ENCODE measurements around the gene UPK3BL2. TPM values are rescaled to one million over a fixed set of nuclear protein-coding genes. Genes with fewer than 3 reads are reported as not detected.
"Not testable (repeated sequence)": the region's sequence is repeated elsewhere in the genome, so short reads cannot be mapped to it uniquely, and the experiment has no call there.

UPK3BL2 gene
- total and polyA plus RNA-seq, 9 of the 15 experiments (the other 6 are each of a cell fraction or from before 2014, with no cell fraction given), result 0.77 to 24.8 (median 6.9) TPM; not detected in 1

DNA sequence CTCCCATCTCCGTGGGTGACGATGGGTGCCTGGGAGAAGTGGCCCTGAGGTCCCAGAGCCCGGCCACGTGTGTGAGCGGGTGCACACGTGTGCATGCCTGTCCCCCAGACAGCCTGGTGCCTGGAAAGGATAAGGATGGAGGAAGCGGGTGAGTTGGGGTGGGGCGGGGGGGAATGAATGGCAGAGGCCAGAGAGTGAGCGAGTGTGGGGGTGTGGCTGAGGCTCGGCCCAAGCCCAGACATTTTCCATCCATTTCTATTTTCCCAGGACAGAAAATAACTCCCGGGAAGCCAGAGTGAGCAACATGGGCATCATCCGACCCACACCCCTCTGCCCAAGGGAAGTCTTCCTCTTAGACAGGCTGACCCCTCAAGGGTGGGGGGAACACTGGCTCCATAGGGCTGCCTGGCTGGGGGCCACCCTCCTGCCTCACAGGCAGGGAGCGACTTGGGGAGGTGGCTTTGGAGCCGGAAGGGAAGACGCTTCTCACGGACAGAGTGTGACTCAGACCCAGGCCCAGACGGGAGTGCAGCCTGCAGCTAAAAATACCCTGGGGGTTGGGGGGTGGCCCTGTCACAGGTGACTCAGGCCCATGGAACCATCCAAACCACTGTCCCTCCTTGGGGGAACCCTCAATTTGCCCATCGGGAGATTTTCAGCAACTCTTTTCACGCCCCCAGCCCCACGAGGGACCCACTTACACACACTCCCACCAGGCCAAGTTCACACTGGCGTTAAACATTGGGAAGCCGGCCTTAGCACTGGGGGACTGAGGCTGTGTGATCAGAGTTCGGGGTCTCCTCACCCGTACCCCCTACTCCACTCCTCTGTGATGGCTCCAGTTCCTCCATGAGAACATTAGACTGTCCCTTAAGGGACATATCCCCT, 38.0 kb downstream of the UPK3BL2 start:
- H2AFZ ChIP-seq (ENCODE audit: low read depth, low read length), result peak overlapping the region; percentile 90
- POLR2A ChIA-PET; H3K79me2 ChIP-seq (ENCODE audit: control insufficient read depth, insufficient read depth, low read length); BruUV-seq (replicated peaks); intact Hi-C loops (cut with micrococcal nuclease); in situ Hi-C loops (cut with MboI); H3K36me3 ChIP-seq (ENCODE audit: control insufficient read depth, insufficient read depth, low read length); H3K9me1 ChIP-seq (ENCODE audit: control insufficient read depth, insufficient read depth, low read length); H3K4me2 ChIP-seq (ENCODE audit: insufficient read depth, low read length); CTCF ChIA-PET (ENCODE audit: low intra/inter-chr PET ratio); H4K20me1 ChIP-seq (replicated peaks; ENCODE audit: control insufficient read depth, insufficient read depth, low read length); H3K27me3 ChIP-seq (ENCODE audit: control insufficient read depth in 2 of 2, insufficient read depth in 2 of 2, low read length in 2 of 2); H3K4me1 ChIP-seq (replicated peaks in 1 of 2; ENCODE audit: control insufficient read depth in 2 of 2, insufficient read depth in 2 of 2, low read length in 2 of 2); H3K4me3 ChIP-seq; FAIRE-seq; H3K9me3 ChIP-seq (replicated peaks; ENCODE audit: control insufficient read depth, insufficient read depth, low read depth, low read length); DNase-seq (ENCODE audit: extremely low read depth in 1 of 4, low spot score in 3 of 4): not testable (repeated sequence)
- peak overlapping the region; percentile 76 for H3K27ac ChIP-seq (ENCODE audit: extremely low read depth, low read depth, low read length)
- 0 out of 2 replicates have a peak, but pooled peaks have one; percentile 35 for TF ChIP-seq ZBTB7A (IDR thresholded peaks at IDR 0.05; ENCODE audit: borderline replicate concordance, control insufficient read depth, low read depth, low read length)
- 0 out of 2 replicates have a peak, but pooled peaks have one; percentile 20 for TF ChIP-seq RBFOX2 (IDR thresholded peaks at IDR 0.05; ENCODE audit: low read depth, low read length)
- TF ChIP-seq, protein P1, sequence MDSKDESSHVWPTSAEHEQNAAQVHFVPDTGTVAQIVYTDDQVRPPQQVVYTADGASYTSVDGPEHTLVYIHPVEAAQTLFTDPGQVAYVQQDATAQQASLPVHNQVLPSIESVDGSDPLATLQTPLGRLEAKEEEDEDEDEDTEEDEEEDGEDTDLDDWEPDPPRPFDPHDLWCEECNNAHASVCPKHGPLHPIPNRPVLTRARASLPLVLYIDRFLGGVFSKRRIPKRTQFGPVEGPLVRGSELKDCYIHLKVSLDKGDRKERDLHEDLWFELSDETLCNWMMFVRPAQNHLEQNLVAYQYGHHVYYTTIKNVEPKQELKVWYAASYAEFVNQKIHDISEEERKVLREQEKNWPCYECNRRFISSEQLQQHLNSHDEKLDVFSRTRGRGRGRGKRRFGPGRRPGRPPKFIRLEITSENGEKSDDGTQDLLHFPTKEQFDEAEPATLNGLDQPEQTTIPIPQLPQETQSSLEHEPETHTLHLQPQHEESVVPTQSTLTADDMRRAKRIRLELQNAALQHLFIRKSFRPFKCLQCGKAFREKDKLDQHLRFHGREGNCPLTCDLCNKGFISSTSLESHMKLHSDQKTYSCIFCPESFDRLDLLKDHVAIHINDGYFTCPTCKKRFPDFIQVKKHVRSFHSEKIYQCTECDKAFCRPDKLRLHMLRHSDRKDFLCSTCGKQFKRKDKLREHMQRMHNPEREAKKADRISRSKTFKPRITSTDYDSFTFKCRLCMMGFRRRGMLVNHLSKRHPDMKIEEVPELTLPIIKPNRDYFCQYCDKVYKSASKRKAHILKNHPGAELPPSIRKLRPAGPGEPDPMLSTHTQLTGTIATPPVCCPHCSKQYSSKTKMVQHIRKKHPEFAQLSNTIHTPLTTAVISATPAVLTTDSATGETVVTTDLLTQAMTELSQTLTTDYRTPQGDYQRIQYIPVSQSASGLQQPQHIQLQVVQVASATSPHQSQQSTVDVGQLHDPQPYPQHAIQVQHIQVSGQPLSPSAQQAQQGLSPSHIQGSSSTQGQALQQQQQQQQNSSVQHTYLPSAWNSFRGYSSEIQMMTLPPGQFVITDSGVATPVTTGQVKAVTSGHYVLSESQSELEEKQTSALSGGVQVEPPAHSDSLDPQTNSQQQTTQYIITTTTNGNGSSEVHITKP (IDR thresholded peaks at IDR 0.05; ENCODE audit: partially characterized antibody), result peak; percentile 66
- H3K9ac ChIP-seq (ENCODE audit: insufficient read depth in 1 of 2, low read depth in 2 of 2, low read length in 2 of 2), result peak overlapping the region; percentile 28 to 46; a peak in 1 of 4 replicates
- 17% methylated on average over 5 of the region's 24 CpGs for WGBS (ENCODE audit: insufficient coverage, low coverage, missing lambda C conversion rate)
- ATAC-seq, result peak; percentile 90

DNA sequence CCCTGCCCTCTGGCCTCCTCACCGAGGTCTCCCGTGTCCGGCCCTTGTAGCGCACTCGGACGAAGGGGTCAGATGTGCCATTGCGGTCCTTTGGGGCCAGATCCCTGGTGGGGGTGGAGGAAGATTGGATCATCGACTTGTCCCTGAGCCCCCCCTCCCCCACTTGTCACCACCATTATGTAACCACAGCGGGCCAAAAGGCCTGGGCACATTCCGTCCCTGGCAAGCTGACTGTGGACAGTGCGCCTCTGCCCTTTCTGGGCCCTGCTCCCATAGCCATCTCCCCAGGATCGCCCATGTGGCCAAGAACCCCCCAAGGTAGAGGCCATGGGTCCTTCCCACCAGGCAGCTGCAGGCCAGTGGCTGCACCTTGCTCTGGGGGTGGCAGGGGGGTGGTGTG, 40.4 kb downstream of the UPK3BL2 start:
- H3K9me1 ChIP-seq (ENCODE audit: control insufficient read depth, insufficient read depth, low read length); CTCF ChIA-PET (ENCODE audit: low intra/inter-chr PET ratio); in situ Hi-C loops (cut with MboI); H3K4me1 ChIP-seq (replicated peaks in 1 of 2; ENCODE audit: control insufficient read depth in 2 of 2, insufficient read depth in 2 of 2, low read length in 2 of 2); intact Hi-C loops (cut with micrococcal nuclease); H3K27ac ChIP-seq (ENCODE audit: extremely low read depth, low read depth, low read length); H2AFZ ChIP-seq (ENCODE audit: low read depth, low read length); FAIRE-seq; H3K4me3 ChIP-seq; H3K9ac ChIP-seq (ENCODE audit: insufficient read depth in 1 of 2, low read depth in 2 of 2, low read length in 2 of 2); DNase-seq (ENCODE audit: extremely low read depth in 1 of 4, low spot score in 3 of 4); BruUV-seq (replicated peaks); H3K79me2 ChIP-seq (ENCODE audit: control insufficient read depth, insufficient read depth, low read length); POLR2A ChIA-PET; H3K4me2 ChIP-seq (ENCODE audit: insufficient read depth, low read length); H3K9me3 ChIP-seq (replicated peaks; ENCODE audit: control insufficient read depth, insufficient read depth, low read depth, low read length); H4K20me1 ChIP-seq (replicated peaks; ENCODE audit: control insufficient read depth, insufficient read depth, low read length); H3K27me3 ChIP-seq (ENCODE audit: control insufficient read depth in 2 of 2, insufficient read depth in 2 of 2, low read length in 2 of 2); H3K36me3 ChIP-seq (ENCODE audit: control insufficient read depth, insufficient read depth, low read length); ATAC-seq: not testable (repeated sequence)
- no CpG with 5 or more reads among the region's 12 CpGs for WGBS (ENCODE audit: insufficient coverage, low coverage, missing lambda C conversion rate)

DNA sequence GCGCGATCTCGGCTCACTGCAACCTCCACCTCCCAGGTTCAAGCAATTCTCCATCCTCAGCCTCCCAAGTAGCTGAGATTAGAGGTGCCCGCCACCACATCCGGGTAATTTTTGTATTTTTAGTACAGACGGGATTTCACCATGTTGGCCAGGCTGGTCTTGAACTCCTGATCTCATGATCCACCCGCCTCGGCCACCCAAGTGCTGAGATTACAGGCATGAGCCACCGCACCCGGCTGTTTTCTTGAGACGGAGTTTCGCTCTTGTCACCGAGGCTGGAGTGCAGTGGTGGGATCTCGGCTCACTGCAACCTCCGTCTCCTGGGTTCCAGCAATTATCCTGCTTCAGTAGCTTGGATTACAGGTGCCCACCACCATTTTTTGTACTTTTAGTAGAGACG, 45.2 kb downstream of the UPK3BL2 start:
- FAIRE-seq, ATAC-seq: not testable (repeated sequence)

More for the DNA sequence above, 45.2 kb downstream of the UPK3BL2 start:
- H4K20me1 ChIP-seq (replicated peaks; ENCODE audit: control insufficient read depth, insufficient read depth, low read length); H3K27me3 ChIP-seq (ENCODE audit: control insufficient read depth in 2 of 2, insufficient read depth in 2 of 2, low read length in 2 of 2); BruUV-seq (replicated peaks); H3K9me1 ChIP-seq (ENCODE audit: control insufficient read depth, insufficient read depth, low read length); intact Hi-C loops (cut with micrococcal nuclease); H3K27ac ChIP-seq (ENCODE audit: extremely low read depth, low read depth, low read length); POLR2A ChIA-PET; H3K9ac ChIP-seq (ENCODE audit: insufficient read depth in 1 of 2, low read depth in 2 of 2, low read length in 2 of 2); H3K4me3 ChIP-seq; CTCF ChIA-PET (ENCODE audit: low intra/inter-chr PET ratio); H3K36me3 ChIP-seq (ENCODE audit: control insufficient read depth, insufficient read depth, low read length); H3K9me3 ChIP-seq (replicated peaks; ENCODE audit: control insufficient read depth, insufficient read depth, low read depth, low read length); H3K79me2 ChIP-seq (ENCODE audit: control insufficient read depth, insufficient read depth, low read length); H3K4me2 ChIP-seq (ENCODE audit: insufficient read depth, low read length); H3K4me1 ChIP-seq (replicated peaks in 1 of 2; ENCODE audit: control insufficient read depth in 2 of 2, insufficient read depth in 2 of 2, low read length in 2 of 2); DNase-seq (ENCODE audit: extremely low read depth in 1 of 4, low spot score in 3 of 4); H2AFZ ChIP-seq (ENCODE audit: low read depth, low read length): not testable (repeated sequence)
- in situ Hi-C loops (cut with MboI), result loop anchor here (25.0 kb wide), 1 partner anchor 564 kb away; the partner anchor contains the start of gene FBXL13
- 59% methylated on average over 8 of the region's 16 CpGs for WGBS (ENCODE audit: insufficient coverage, low coverage, missing lambda C conversion rate)
